Peyer's patch (tissue), 4 donors: ENCODE measurements around the gene GID8. TPM values are rescaled to one million over a fixed set of nuclear protein-coding genes. Genes with fewer than 3 reads are reported as not detected.

Experiments
- DNase-seq, 3 donors: peaks; one replicate each; pipeline ENCODE4 v3.0.0-alpha.2; 2017 to 2019
- H3K27ac ChIP-seq, 4 donors: fragments of 200-600 bp; sonication (generic); one replicate each; pipeline ENCODE4 v1.5.1; 2016 to 2019
- H3K27me3 ChIP-seq, 2 donors: fragments of 200-600 bp; sonication (generic); one replicate each; pipeline ENCODE4 v1.5.1; 2019
- H3K36me3 ChIP-seq, 3 donors: fragments of 200-600 bp; sonication (generic); one replicate each; pipeline ENCODE4 v1.5.1; 2016 to 2019
- H3K4me1 ChIP-seq, 4 donors: fragments of 200-600 bp; sonication (generic); one replicate each; pipeline ENCODE4 v1.5.1; 2016 to 2019
- H3K4me3 ChIP-seq, 4 donors: fragments of 200-600 bp; sonication (generic); 1 replicate in 3 of 4; 2 replicates in 1 of 4; pipeline ENCODE4 v1.5.1; 2016 to 2019; ENCODE audit warnings: mild to moderate bottlenecking in 1 of 4
- H3K9me3 ChIP-seq, 4 donors: fragments of 200-600 bp; sonication (generic); one replicate each; pipeline ENCODE4 v1.5.1; 2016 to 2019; ENCODE audit warnings: mild to moderate bottlenecking in 1 of 4
- CTCF ChIP-seq, 6 experiments: fragments of 450-650 bp in 4 of 6; fragments of 200-600 bp in 2 of 6; sonication (generic) in 1 of 6; IDR thresholded peaks; one replicate each; pipeline ENCODE4 v1.5.1; 2017 to 2019; ENCODE audit warnings: antibody characterized with exemption in 6 of 6, mild to moderate bottlenecking in 3 of 6, moderate library complexity in 1 of 6
- POLR2A ChIP-seq, 2 donors: fragments of 450-650 bp; IDR thresholded peaks; one replicate each; pipeline ENCODE4 v1.5.1; 2017; ENCODE audit warnings: antibody characterized with exemption in 2 of 2, mild to moderate bottlenecking in 2 of 2, moderate library complexity in 2 of 2
- total RNA-seq, 4 donors: library from RNA; depleted of rRNA; stranded (reverse); fragments of >200 nt; gene quantifications; one replicate each; pipeline ENCODE4 v1.1.0, GENCODE V29; 2016

The GID8 gene
- total RNA-seq, 4 donors from 2014 or later, result 22.3 to 26.5 (median 24.0) TPM

GRCh38 chr20:62943396-62943795 is 5.4 kb downstream of the GID8 start:
- Histone ChIP-seq H3K27me3 (no peaks in the 10 kb centered on the region), H3K36me3 (peaks cover 0 to 72% (median 0%) of the 10 kb centered on the region in 3 donors), H3K27ac (no peak overlapping the region), H3K4me1 (peaks cover 0 to 12% (median 8%) of the 10 kb centered on the region in 4 donors), H3K9me3 (no peaks in the 10 kb centered on the region), H3K4me3 (no peak overlapping the region)
- TF ChIP-seq POLR2A (IDR thresholded peaks at IDR 0.05) (no peak), CTCF (IDR thresholded peaks at IDR 0.05) (no peak)
- peak in 1 of 3 donors; percentile 18 for DNase-seq

DNA sequence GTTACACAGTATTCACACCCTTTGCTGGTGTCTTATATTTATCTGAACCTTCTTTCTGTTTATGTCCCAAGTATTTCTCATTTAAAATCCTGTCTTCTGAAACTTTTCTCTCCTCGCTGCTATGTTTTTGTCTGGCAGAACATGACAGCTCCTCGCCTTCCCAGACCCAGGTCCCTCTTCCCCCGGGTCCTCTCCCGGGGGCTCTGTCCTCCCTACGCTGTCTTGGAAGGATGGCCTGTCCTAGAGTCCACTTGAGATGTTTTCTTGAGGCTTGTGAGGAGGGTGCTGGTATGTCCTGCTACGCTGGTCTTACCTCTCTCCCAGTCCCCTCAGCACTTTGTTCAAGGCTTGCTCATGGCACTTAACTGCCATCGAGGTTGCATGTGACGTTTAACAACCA is 6.2 kb downstream of the GID8 start:
- Histone ChIP-seq H3K4me3 (no peak overlapping the region), H3K4me1 (peaks cover 0 to 6% (median 4%) of the 10 kb centered on the region in 4 donors), H3K27me3 (no peaks in the 10 kb centered on the region), H3K27ac (no peak overlapping the region), H3K9me3 (no peaks in the 10 kb centered on the region), H3K36me3 (peaks cover 0 to 80% (median 0%) of the 10 kb centered on the region in 3 donors)
- DNase-seq, result no peak
- TF ChIP-seq CTCF (IDR thresholded peaks at IDR 0.05) (no peak), POLR2A (IDR thresholded peaks at IDR 0.05) (no peak)

DNA sequence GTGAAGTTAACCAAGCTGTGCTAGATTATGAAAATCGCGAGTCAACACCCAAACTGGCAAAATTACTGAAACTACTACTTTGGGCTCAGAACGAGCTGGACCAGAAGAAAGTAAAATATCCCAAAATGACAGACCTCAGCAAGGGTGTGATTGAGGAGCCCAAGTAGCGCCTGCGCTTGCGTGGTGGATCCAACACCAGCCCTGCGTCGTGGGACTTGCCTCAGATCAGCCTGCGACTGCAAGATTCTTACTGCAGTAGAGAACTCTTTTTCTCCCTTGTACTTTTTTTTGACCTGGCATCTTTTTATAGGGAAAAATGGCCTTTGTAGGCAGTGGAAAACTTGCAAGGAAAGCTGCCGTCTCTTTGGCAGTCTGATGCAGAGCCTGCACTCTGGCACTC is 6.8 kb downstream of the GID8 start:
- TF ChIP-seq POLR2A (IDR thresholded peaks at IDR 0.05), result no peak
- no peak overlapping the region for H3K27ac ChIP-seq
- peaks cover 0 to under 1% (median 0%) of the 10 kb centered on the region in 4 donors for H3K4me1 ChIP-seq
- H3K36me3 ChIP-seq, result peaks cover 0 to 85% (median 0%) of the 10 kb centered on the region in 3 donors
- H3K27me3 ChIP-seq, result no peaks in the 10 kb centered on the region
- no peak overlapping the region for H3K4me3 ChIP-seq
- no peaks in the 10 kb centered on the region for H3K9me3 ChIP-seq
- DNase-seq, result no peak

- H3K9me3 ChIP-seq, result no peaks in the 10 kb centered on the region
- H3K36me3 ChIP-seq, result peaks cover 0 to 94% (median 0%) of the 10 kb centered on the region in 3 donors
- TF ChIP-seq POLR2A (IDR thresholded peaks at IDR 0.05) (no peak), CTCF (IDR thresholded peaks at IDR 0.05) (no peak)
- H3K27me3 ChIP-seq, result no peaks in the 10 kb centered on the region
- H3K27ac ChIP-seq, result no peak overlapping the region
- no peaks in the 10 kb centered on the region for H3K4me1 ChIP-seq
- no peak for DNase-seq
- no peak overlapping the region for H3K4me3 ChIP-seq
Observed at GRCh38 chr20:62945771-62946339, 7.9 kb downstream of the GID8 start.

DNA sequence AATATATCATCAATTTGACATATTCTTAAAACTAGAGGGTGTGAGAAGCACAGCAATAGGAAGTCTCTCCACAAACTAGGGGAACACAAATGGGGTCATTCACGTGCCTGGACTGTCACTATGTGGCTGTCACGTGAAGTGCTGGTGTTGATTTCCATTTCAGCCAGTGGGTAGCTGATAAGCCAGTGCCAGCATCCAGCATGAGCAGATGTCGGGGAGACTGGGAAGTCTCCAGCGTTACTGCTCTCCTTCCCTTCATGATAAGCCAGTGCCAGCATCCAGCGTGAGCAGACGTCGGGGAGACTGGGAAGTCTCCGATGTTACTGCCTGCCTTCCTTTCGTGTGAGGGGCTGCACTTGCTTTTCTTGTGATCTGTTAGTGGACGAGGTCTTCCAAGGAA is 9.0 kb downstream of the GID8 start:
- Histone ChIP-seq H3K4me1 (peaks cover 0 to 4% (median 0%) of the 10 kb centered on the region in 4 donors), H3K4me3 (no peak overlapping the region), H3K27ac (no peak overlapping the region), H3K27me3 (no peaks in the 10 kb centered on the region), H3K36me3 (peaks cover 0 to 85% (median 0%) of the 10 kb centered on the region in 3 donors), H3K9me3 (no peaks in the 10 kb centered on the region)
- no peak for TF ChIP-seq CTCF (IDR thresholded peaks at IDR 0.05)
- TF ChIP-seq POLR2A (IDR thresholded peaks at IDR 0.05), result no peak
- DNase-seq, result no peak

DNA sequence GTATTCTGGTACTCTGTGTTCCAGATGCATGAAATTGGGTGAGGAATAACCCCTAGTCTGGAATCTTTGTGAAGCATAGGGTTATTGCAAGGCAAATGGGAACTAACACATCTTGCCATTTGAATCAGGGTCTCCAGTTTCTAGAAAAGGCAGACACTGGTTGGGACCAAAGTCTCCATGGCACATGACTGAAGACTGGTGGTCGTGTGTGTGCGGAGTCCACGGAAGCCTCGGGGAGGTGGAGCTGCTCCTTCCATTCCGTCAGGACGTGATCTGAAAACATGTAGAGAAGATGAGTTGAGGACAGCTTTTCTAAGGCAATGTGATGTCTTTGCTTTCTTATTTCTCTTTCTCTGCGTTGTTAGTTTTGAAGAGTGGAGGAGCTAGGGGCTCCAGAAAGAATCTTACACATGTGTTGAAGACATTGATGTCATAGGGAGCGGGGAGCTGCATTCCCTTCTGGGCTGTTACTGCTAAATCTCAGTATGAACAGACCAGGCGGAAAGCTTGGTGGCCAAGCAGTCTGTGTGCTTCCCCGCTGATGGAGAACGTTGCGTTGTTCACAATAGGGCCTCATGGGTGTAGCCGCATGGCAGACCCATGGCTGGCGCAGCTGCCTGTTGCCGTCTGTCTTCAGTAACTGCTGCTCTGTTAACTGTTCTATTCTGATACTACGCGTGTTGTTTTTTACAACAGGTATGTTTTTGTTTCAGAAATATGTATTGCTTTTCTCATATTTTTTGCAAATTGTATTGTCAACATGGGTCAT is 9.8 kb downstream of the GID8 start:
- Histone ChIP-seq H3K4me3 (no peak overlapping the region), H3K36me3 (peaks cover 0 to 78% (median 0%) of the 10 kb centered on the region in 3 donors), H3K9me3 (no peaks in the 10 kb centered on the region), H3K27ac (no peak overlapping the region), H3K4me1 (peaks cover 0 to 12% (median 6%) of the 10 kb centered on the region in 4 donors), H3K27me3 (no peaks in the 10 kb centered on the region)
- DNase-seq, result no peak
- TF ChIP-seq POLR2A (IDR thresholded peaks at IDR 0.05) (no peak), CTCF (IDR thresholded peaks at IDR 0.05) (no peak)
